NCI-H128 (cell line): ENCODE data around the gene LSG1.
A peak's percentile ranks its signal among the peaks of the same experiment; 100 is the strongest.
"Not testable (repeated sequence)": the region's sequence is repeated elsewhere in the genome, so short reads cannot be mapped to it uniquely, and the experiment has no call there.

Experiments used
- DNase-seq: peaks from one replicate; lab custom pipeline; 2025; ENCODE audit not compliant: unreplicated experiment; lab: John Stamatoyannopoulos, UW

LSG1 gene

GRCh38 chr3:194658477-194659242, 13.3 kb downstream of the LSG1 start:
- no peak for DNase-seq

GRCh38 chr3:194657439-194657838, 14.6 kb downstream of the LSG1 start:
- no peak for DNase-seq

DNA sequence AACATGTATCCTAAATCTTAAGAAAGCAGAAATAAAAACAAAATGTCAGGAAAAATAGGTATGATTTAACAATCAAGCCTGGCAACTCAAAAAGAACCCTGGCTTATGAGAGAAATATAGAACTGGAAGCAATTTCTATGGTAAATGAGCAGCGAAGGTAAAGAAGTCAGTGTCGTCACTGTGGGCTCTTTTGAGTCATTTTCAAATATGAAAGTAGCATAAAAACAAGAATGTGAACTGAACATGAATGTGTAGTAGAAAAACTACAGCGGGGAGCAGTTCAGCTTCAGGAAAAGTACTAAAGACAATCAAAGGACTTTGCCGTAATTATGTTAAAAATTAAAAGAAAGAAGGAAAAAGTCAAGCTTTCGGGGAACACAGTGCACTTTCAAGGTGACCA, 17.5 kb downstream of the LSG1 start:
- no peak for DNase-seq

DNA sequence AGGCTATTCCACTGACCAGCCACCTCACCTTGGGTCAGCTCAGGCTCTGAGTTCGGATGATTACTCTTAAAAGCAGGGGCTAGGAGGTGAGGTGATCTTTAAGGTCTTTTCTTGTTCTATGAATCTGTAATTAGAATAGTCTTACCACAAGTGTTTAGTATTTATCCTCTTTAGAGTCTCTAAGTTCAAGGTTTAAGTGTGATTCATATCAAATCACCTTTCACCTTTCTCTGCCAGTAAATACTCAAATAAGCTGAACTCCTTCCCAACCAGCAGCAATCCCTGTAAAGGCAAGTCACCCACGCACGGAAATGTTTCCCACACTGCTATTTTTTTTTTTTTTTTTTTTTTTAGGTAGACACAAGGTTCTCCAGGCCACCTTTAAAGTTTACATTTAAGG, 24.2 kb downstream of the LSG1 start:
- DNase-seq = no peak

- DNase-seq = no peak
These were observed 29.2 kb downstream of the LSG1 start for GRCh38 chr3:194642769-194643168.

- no peak for DNase-seq
These were observed 31.2 kb downstream of the LSG1 start for GRCh38 chr3:194640829-194641228.

GRCh38 chr3:194638991-194639605, 32.9 kb downstream of the LSG1 start:
- DNase-seq = no peak

- DNase-seq = no peak
These were observed 34.2 kb downstream of the LSG1 start for GRCh38 chr3:194637541-194638400.

DNA sequence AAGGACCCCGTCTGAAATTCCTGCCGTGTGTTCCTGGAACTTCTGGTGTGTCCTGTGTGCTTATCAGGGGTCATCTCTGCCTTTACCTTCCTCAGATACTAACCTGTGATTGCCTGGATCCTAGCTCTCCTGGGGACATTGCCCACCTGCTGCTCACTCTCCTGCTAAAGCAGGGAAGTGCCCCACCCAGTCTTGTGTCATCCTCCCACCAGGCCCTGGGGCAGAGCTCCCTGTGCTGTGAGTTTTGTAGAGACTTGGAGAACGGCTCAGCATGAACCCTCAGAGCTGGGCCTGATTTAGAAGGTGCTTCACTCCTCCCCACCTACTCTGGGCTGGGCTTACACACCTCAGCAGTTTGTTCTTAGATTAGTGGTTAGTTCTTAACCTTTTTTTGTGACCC, 34.9 kb downstream of the LSG1 start:
- no peak for DNase-seq

DNA sequence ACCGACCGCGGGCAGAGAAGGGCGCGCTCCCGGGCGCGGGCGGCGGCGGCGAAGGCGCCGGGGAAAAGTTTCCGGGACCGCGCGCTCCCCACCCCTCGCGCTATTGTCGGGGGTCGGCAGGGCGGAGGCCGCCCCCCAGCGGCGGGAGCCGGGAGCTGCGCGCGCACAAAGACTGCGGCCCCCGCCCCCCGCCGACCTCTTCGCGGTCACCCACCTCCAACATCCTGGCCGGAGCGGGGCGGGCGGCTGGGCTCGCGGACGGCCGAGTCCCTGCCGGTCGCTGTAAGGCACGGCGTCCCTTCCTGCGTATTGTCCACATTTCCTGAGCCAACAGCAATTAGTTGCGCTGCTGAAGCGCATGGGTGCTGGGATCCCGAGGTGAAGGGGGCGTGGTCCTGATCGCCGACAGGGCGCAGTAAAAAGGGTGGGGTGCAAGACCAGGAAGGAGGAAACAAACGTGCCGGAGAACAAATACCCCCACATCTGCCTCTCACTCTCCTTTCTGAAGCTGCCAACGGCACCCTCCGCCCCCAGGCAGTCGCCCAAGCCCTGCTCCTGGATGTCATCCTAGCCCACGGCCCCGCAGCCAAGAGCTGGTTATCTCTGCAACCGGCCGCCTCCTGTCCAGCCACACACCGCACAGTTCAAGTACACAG, 38.5 kb downstream of the LSG1 start, which contains the start of gene TMEM44:
TSS of gene TMEM44 (minus strand) at position 71 of the 656 bp plus-strand sequence. CDS start 204 bp downstream, outside the sequence.
- DNase-seq = peak; percentile 58

GRCh38 chr3:194632809-194633348, 39.1 kb downstream of the LSG1 start:
- DNase-seq = no peak

- no peak for DNase-seq
These were observed 39.7 kb downstream of the LSG1 start for GRCh38 chr3:194632226-194632808.

GRCh38 chr3:194631696-194632095, 40.3 kb downstream of the LSG1 start:
- no peak for DNase-seq

- not testable (repeated sequence) for DNase-seq
These were observed 41.3 kb downstream of the LSG1 start for GRCh38 chr3:194630681-194631080.

DNA sequence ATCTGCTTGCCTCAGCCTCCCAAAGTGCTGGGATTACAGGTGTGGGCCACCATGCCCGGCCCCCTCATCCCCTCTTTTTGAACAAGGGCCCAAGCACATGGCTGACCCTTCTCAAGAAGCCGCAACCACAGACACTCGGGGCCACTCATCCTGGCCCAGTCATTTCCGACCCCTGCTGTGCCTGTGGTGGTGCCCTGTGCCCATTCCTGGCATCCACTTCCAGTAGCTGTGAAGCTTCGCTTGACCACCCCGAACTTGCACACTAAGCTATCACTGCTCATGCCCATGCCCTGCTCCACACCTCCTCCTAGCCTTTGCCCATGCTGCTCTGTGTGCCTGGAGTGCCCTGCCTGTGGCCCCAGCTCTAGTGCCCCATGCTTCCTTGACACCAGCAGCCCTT, 47.0 kb downstream of the LSG1 start:
- no peak for DNase-seq

DNA sequence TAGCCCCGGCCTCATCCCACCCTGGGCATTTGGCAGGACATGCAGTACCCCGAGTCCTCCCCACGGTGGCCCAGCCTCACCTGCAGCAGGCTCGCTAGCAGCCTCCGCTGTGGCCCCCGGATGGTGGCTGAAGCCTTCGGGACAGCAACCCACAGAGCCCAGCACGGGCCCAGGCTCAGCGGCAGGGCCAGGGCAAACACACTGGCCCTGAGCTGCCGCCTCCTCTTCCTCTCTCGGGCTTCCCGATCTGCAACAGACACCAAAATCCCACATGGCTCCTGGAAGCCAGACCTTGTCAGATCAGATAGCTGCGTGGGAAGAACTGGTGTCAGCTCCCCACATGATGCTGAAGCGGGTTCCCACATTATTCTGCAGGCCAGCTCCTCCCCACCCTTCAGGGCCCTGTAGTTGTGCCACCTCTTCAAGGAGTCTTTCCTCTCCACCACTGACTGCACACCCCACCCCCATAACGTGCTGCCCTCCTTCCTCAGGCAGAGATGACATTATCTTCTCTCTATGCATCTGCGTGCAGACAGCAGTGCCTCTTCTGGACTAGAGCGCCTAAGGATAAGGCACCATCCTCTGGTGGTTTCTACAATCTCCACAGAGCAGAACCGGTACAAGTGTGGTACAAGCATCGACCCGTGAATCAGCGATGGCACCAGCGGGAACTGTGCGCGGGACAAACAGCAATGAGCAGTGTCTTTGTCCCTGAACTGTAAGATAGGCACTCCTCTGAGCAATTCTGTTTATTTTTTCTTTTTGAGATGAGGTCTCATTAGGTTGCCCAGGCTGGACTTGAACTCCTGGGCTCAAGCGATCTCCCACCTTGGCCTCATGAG, 48.3 kb downstream of the LSG1 start:
- DNase-seq = no peak

DNA sequence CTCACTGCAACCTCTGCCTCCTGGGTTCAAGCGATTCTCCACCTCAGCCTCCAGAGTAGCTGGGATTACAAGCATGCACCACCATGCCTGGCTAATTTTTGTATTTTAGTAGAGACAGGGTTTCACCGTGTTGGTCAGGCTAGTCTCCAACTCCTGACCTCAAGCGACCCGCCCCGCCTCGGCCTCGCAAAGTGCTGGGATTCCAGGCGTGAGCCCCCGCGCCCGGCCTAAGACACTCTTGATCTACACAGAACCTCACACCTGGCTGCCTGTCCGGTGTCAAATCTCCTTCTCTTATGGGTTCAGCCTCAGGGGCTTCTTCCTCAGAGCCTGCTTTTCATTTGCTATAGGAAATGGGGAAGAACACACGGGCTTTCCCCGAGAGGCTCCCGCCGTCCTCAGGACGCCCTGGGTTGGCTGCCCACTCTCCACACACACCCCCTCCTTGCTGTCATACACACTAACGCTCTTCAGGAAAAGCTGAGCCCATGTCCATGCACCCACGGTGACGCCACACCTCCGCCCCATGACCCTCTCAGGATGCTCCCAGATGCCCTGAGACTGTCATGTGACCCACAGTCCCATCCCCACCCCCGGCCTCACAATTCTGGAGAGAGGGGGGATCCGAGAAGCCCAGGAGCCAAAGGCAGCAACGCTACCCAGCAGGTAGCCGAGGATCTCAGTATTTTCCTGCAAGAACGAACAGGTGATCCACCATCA, 49.2 kb downstream of the LSG1 start:
- no peak for DNase-seq

- DNase-seq = no peak
These were observed 50.0 kb downstream of the LSG1 start for GRCh38 chr3:194621947-194622346.

DNA sequence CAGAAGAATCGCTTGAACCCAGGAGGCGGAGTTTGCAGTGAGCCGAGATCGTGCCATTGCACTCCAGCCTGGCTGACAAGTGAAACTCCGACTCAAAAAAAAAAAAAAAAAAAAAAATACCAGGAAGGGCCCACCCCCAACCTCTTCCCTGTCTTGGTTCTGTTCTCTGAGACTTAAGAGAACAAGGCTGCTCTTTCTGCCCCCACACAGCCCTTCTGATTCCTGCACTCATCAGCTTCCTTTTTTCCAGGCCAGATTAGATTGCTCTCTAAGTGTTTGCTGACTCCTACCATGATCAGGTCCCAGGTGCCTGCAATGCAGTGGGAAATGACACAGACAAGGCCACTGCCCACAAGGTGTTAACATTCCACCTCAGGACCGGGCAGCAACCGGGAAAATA, 51.8 kb downstream of the LSG1 start:
- no peak for DNase-seq
